ENCODE measurements around the gene IDUA. TPM values are rescaled to one million over a fixed set of nuclear protein-coding genes. Genes with fewer than 3 reads are reported as not detected.
A peak's percentile ranks its signal among the peaks of the same experiment; 100 is the strongest.

Gene IDUA
- total RNA-seq, 1 experiment from 2014 or later = 35.0 TPM

DNA sequence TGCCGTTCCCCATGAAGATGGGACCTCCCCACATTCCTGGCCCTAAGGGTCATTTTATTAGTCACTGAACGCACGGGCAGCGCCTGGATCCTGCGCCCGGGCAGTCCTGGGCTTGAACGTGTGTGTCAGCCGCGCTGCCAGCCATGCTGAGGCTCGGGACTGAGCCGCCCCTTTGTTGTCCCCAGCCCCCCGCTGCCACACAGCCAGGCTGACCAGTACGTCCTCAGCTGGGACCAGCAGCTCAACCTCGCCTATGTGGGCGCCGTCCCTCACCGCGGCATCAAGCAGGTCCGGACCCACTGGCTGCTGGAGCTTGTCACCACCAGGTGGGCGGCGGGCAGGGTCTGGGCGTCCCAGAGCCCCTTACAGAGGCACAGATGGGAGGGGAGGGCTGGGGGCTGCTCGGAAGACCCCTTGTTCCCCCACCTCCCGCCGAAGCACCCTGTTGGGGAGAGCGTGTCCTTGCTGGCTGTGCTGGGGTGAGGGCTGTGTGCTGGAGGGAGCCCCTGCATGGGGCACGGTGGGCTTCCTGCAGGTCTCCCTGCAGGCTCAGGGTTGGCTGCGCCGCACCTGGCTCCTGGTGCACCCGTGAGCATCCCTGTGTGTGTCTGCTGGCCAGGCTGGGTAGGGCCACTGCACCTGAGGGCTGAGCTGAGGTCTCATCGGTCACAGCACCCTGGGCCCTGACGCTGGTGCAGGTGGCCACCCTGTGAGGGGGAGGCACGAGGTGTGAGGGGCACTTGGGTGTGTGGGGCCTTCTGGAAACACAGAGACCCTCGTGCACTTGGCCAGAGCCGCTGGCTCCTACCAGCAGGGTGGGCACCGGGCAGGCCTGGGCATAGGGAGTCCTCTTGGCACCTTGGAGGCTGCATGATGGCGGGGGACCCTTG, 1.0 kb downstream of the IDUA start:
- ChIA-PET CTCF (interaction anchor here (0.5 to 1.7 kb wide), 7 partner anchors 20 to 245 kb away, joined by 3 to 5 read pairs (median 3); no protein-coding TSS in a partner anchor), POLR2A (interaction anchor here (0.6 to 3.0 kb wide), 12 partner anchors 13 to 913 kb away, joined by 3 to 14 read pairs (median 3); partner anchors contain the start of genes DGKQ, FGFRL1, GAK and TMEM175)
- BruUV-seq (replicated peaks) = no TSS peak
- TF ChIP-seq, protein P1, sequence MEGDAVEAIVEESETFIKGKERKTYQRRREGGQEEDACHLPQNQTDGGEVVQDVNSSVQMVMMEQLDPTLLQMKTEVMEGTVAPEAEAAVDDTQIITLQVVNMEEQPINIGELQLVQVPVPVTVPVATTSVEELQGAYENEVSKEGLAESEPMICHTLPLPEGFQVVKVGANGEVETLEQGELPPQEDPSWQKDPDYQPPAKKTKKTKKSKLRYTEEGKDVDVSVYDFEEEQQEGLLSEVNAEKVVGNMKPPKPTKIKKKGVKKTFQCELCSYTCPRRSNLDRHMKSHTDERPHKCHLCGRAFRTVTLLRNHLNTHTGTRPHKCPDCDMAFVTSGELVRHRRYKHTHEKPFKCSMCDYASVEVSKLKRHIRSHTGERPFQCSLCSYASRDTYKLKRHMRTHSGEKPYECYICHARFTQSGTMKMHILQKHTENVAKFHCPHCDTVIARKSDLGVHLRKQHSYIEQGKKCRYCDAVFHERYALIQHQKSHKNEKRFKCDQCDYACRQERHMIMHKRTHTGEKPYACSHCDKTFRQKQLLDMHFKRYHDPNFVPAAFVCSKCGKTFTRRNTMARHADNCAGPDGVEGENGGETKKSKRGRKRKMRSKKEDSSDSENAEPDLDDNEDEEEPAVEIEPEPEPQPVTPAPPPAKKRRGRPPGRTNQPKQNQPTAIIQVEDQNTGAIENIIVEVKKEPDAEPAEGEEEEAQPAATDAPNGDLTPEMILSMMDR (IDR thresholded peaks at IDR 0.05; ENCODE audit: unreplicated experiment) = no peak
- Mint-ChIP-seq H3K27me3 (ENCODE audit: insufficient read depth, unreplicated experiment) (no peaks in the 10 kb centered on the region), H3K27ac (ENCODE audit: low read depth, unreplicated experiment) (no peak overlapping the region), H3K9me3 (ENCODE audit: unreplicated experiment) (no peaks in the 10 kb centered on the region), H3K4me1 (ENCODE audit: insufficient read depth, unreplicated experiment) (no peaks in the 10 kb centered on the region), H3K4me3 (ENCODE audit: unreplicated experiment) (peak overlapping the region; percentile 84), H3K36me3 (ENCODE audit: insufficient read depth, unreplicated experiment) (no peaks in the 10 kb centered on the region)
- intact Hi-C loops (cut with micrococcal nuclease) = loop anchor here (2.0 kb wide), 1 partner anchor 245 kb away; no protein-coding TSS in a partner anchor
- DNase-seq (ENCODE audit: unreplicated experiment) = no peak

DNA sequence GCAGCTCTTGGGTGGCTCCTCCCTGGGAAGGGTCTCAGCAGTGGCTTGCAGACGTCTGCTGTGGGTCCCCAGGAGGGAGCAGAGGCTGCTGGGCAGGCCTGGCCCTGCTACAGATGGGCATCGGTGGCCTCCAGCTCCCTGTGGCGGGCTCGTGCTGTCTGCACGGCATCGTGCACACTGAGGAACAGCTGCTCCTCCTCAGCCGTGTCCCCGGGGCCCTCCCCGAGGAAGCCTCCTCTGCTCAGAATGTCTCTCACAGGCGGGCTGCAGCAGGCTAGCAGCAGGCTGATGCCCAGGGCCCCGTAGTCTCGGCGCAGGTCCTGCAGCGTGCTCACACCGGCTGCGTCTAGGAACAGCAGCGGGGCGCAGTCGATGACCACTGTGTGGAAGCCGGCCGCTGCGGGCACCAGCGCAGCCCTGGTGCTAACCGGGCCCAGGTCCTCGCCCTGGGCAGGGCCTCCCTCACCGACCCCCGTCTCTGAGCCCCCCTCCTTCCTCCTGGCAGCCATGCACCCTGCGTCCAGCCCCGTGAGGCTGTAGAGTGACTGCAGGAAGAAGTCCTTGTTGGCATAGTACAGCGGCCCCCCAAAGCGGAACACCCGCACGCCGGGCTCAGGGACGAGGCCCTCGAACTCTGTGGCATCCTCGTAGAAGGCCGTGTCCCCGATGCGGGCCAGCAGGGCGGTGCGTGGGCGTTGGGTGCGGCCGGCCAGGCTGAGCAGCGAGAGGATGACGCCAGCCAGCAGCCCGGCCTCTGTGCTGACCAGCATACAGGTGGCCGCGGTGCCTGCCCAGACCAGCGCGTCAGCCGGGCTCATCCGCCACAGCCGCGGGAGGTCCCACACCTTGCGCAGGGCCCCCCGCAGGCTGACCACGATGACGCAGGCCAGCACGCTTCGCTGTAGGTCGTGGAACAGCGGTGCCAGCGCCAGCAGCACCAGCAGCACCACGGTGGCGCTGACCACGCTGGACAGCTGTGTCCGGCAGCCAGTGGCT, 2.2 kb downstream of the IDUA start:
- intact Hi-C loops (cut with micrococcal nuclease) = no loop called here
- no peaks in the 10 kb centered on the region for H3K9me3 Mint-ChIP-seq (ENCODE audit: unreplicated experiment)
- no peak overlapping the region for H3K4me3 Mint-ChIP-seq (ENCODE audit: unreplicated experiment)
- no peaks in the 10 kb centered on the region for H3K27me3 Mint-ChIP-seq (ENCODE audit: insufficient read depth, unreplicated experiment)
- no peaks in the 10 kb centered on the region for H3K36me3 Mint-ChIP-seq (ENCODE audit: insufficient read depth, unreplicated experiment)
- DNase-seq (ENCODE audit: unreplicated experiment) = no peak
- no TSS peak for BruUV-seq (replicated peaks)
- no peaks in the 10 kb centered on the region for H3K4me1 Mint-ChIP-seq (ENCODE audit: insufficient read depth, unreplicated experiment)
- ChIA-PET CTCF (interaction anchor here (0.5 to 1.7 kb wide), 3 partner anchors 21 to 247 kb away, joined by 3 to 4 read pairs (median 3); no protein-coding TSS in a partner anchor), POLR2A (interaction anchor here (0.7 to 3.0 kb wide), 3 partner anchors 22 to 93 kb away, joined by 3 to 11 read pairs (median 4); partner anchors contain the start of gene FGFRL1)
- H3K27ac Mint-ChIP-seq (ENCODE audit: low read depth, unreplicated experiment) = no peak overlapping the region
- TF ChIP-seq, protein P1 (IDR thresholded peaks at IDR 0.05; ENCODE audit: unreplicated experiment) = no peak

DNA sequence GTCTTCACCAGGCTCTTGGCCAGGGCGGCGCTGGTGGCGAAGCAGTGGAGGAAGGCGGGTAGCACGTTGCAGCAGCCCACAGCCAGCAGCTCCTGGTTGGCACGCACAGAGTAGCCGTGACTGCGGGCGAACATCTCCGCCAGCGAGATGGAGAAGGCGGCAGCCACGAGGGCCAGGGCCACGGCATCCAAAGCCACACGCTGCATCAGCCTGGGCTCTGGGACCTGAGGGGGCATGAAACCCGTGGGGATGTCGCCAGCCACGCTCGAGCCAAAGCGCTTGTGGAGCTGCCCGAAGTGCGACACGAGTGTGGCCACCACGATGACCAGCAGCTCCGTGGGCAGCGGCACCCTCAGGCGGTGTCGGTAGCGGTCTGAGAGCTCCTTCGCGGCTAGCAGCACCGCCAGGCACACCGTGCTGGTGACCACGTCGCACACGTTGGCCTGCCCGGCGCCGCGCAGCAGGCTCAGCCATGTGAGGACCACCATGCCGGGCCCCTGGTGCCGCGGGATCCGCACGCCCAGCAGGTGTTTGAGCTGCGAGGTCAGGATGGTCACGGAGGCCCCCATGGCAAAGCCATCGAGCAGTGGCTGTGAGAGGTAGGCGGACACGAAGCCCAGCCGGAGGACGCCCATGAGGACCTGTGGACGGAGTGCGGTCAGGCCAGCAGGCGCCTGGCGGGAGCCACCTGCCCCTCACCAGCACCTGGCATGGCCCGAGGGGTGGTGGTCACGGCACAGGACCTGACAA, 3.1 kb downstream of the IDUA start:
- no peak overlapping the region for H3K4me3 Mint-ChIP-seq (ENCODE audit: unreplicated experiment)
- H3K36me3 Mint-ChIP-seq (ENCODE audit: insufficient read depth, unreplicated experiment) = no peaks in the 10 kb centered on the region
- H3K4me1 Mint-ChIP-seq (ENCODE audit: insufficient read depth, unreplicated experiment) = no peaks in the 10 kb centered on the region
- no peaks in the 10 kb centered on the region for H3K9me3 Mint-ChIP-seq (ENCODE audit: unreplicated experiment)
- no peaks in the 10 kb centered on the region for H3K27me3 Mint-ChIP-seq (ENCODE audit: insufficient read depth, unreplicated experiment)
- no peak overlapping the region for H3K27ac Mint-ChIP-seq (ENCODE audit: low read depth, unreplicated experiment)
- ChIA-PET CTCF (interaction anchor here (0.5 to 0.7 kb wide), 4 partner anchors 128 to 355 kb away, joined by 3 to 4 read pairs (median 3); no protein-coding TSS in a partner anchor), POLR2A (no interaction called here)
- no peak for DNase-seq (ENCODE audit: unreplicated experiment)
- intact Hi-C loops (cut with micrococcal nuclease) = no loop called here
- TF ChIP-seq, protein P1 (IDR thresholded peaks at IDR 0.05; ENCODE audit: unreplicated experiment) = no peak
- no TSS peak for BruUV-seq (replicated peaks)

Measured in MCF 10A (cell line).